OCI-LY7 (cell line): Measurements from ENCODE around the gene DDX39A.

Source experiments
- EZH2phosphoT487 ChIP-seq: fragments of 200-600 bp; sonication (generic); IDR thresholded peaks from 2 replicates; pipeline ENCODE4 v1.6.1; 2018; ENCODE audit warnings: low read depth, borderline replicate concordance, mild to moderate bottlenecking, mixed run types, antibody characterized with exemption, low read length, moderate library complexity, mixed read lengths
- TF ChIP-seq, protein P1 (sequence below): fragments of 200-600 bp; sonication (generic); conservative IDR thresholded peaks from 2 replicates; pipeline ENCODE4 v1.5.1; 2014; ENCODE audit warnings: mild to moderate bottlenecking, antibody characterized with exemption, low read length, moderate library complexity, mixed read lengths

DNA sequence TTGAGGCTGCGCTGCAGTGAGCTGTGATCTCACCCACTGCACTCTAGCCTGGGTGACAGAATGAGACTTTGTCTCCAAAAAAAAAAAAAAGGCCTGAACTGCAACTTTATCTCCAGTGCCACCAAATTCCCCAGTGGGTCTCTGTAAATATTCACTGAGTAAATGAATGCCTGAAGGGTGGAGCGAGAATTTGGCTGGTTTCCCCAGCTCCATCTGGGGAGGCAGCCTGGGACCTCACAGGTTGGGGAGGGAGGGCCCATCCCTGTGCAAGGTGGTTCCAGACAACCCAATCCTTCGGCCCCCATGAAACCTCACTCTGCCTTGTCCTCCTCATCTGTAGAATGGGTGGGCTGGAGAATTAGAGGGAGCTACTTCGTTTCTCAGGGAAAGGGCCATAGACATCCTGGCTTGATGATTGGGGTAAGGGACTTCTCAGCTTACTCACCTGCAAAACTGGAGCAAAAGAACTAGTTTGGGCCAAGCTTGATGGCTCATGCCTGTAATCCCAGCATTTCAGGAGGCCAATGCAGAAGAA, 9.8 kb upstream of the DDX39A start:
- TF ChIP-seq, protein P1, sequence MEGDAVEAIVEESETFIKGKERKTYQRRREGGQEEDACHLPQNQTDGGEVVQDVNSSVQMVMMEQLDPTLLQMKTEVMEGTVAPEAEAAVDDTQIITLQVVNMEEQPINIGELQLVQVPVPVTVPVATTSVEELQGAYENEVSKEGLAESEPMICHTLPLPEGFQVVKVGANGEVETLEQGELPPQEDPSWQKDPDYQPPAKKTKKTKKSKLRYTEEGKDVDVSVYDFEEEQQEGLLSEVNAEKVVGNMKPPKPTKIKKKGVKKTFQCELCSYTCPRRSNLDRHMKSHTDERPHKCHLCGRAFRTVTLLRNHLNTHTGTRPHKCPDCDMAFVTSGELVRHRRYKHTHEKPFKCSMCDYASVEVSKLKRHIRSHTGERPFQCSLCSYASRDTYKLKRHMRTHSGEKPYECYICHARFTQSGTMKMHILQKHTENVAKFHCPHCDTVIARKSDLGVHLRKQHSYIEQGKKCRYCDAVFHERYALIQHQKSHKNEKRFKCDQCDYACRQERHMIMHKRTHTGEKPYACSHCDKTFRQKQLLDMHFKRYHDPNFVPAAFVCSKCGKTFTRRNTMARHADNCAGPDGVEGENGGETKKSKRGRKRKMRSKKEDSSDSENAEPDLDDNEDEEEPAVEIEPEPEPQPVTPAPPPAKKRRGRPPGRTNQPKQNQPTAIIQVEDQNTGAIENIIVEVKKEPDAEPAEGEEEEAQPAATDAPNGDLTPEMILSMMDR, result no peak
- TF ChIP-seq EZH2phosphoT487, result no peak
